Measurements from ENCODE around the gene PNLIP.

Gene PNLIP

GRCh38 chr10:116598329-116598728, 52.6 kb downstream of the PNLIP start:
- H2AFZ ChIP-seq (ENCODE audit: low read length), result no peak overlapping the region
- H4K20me1 ChIP-seq (ENCODE audit: insufficient read depth, low read length, poor library complexity, severe bottlenecking), result no peaks in the 10 kb centered on the region
- no peak overlapping the region for H3K9ac ChIP-seq (ENCODE audit: low read depth, low read length, poor library complexity, severe bottlenecking)
- TF ChIP-seq CTCF (conservative IDR thresholded peaks at IDR 0.05; ENCODE audit: low read length), result no peak
- no peak for TF ChIP-seq EZH2phosphoT487 (IDR thresholded peaks at IDR 0.05; ENCODE audit: borderline replicate concordance)
- H3K9me2 ChIP-seq (replicated peaks; ENCODE audit: low read depth, low read length), result no peaks in the 10 kb centered on the region
- no peak overlapping the region for H3K4me2 ChIP-seq (ENCODE audit: low read depth, low read length, poor library complexity, severe bottlenecking)
- H3K4me3 ChIP-seq (ENCODE audit: low read length, poor library complexity, severe bottlenecking), result no peak overlapping the region
- no peaks in the 10 kb centered on the region for H3F3A ChIP-seq (ENCODE audit: low read depth)
- no peaks in the 10 kb centered on the region for H3K36me3 ChIP-seq (ENCODE audit: insufficient read depth, low read length)
- no peaks in the 10 kb centered on the region for H3K4me1 ChIP-seq (ENCODE audit: insufficient read depth, low read length, poor library complexity, severe bottlenecking)
- no peaks in the 10 kb centered on the region for H3K79me2 ChIP-seq (ENCODE audit: insufficient read depth, low read length)
- no peaks in the 10 kb centered on the region for H3K9me3 ChIP-seq (ENCODE audit: insufficient read depth, low read depth, low read length)
- no peaks in the 10 kb centered on the region for H3K27me3 ChIP-seq (ENCODE audit: insufficient read depth, low read length, poor library complexity, severe bottlenecking)

- no peaks in the 10 kb centered on the region for H3F3A ChIP-seq (ENCODE audit: low read depth)
- H3K9me2 ChIP-seq (replicated peaks; ENCODE audit: low read depth, low read length), result no peaks in the 10 kb centered on the region
- no peak overlapping the region for H2AFZ ChIP-seq (ENCODE audit: low read length)
- H4K20me1 ChIP-seq (ENCODE audit: insufficient read depth, low read length, poor library complexity, severe bottlenecking), result no peaks in the 10 kb centered on the region
- H3K9ac ChIP-seq (ENCODE audit: low read depth, low read length, poor library complexity, severe bottlenecking), result no peak overlapping the region
- H3K4me1 ChIP-seq (ENCODE audit: insufficient read depth, low read length, poor library complexity, severe bottlenecking), result no peaks in the 10 kb centered on the region
- TF ChIP-seq EZH2phosphoT487 (IDR thresholded peaks at IDR 0.05; ENCODE audit: borderline replicate concordance) (no peak), CTCF (conservative IDR thresholded peaks at IDR 0.05; ENCODE audit: low read length) (no peak)
- H3K27me3 ChIP-seq (ENCODE audit: insufficient read depth, low read length, poor library complexity, severe bottlenecking), result no peaks in the 10 kb centered on the region
- no peaks in the 10 kb centered on the region for H3K9me3 ChIP-seq (ENCODE audit: insufficient read depth, low read depth, low read length)
- H3K4me2 ChIP-seq (ENCODE audit: low read depth, low read length, poor library complexity, severe bottlenecking), result no peak overlapping the region
- H3K79me2 ChIP-seq (ENCODE audit: insufficient read depth, low read length), result no peaks in the 10 kb centered on the region
- H3K36me3 ChIP-seq (ENCODE audit: insufficient read depth, low read length), result no peaks in the 10 kb centered on the region
- no peak overlapping the region for H3K4me3 ChIP-seq (ENCODE audit: low read length, poor library complexity, severe bottlenecking)
Observed at GRCh38 chr10:116599991-116600390, 54.3 kb downstream of the PNLIP start.

- Histone ChIP-seq H3F3A (ENCODE audit: low read depth) (no peaks in the 10 kb centered on the region), H4K20me1 (ENCODE audit: insufficient read depth, low read length, poor library complexity, severe bottlenecking) (no peaks in the 10 kb centered on the region), H3K36me3 (ENCODE audit: insufficient read depth, low read length) (no peaks in the 10 kb centered on the region), H3K9ac (ENCODE audit: low read depth, low read length, poor library complexity, severe bottlenecking) (no peak overlapping the region), H3K4me1 (ENCODE audit: insufficient read depth, low read length, poor library complexity, severe bottlenecking) (no peaks in the 10 kb centered on the region), H3K9me2 (replicated peaks; ENCODE audit: low read depth, low read length) (no peaks in the 10 kb centered on the region), H2AFZ (ENCODE audit: low read length) (no peak overlapping the region), H3K4me2 (ENCODE audit: low read depth, low read length, poor library complexity, severe bottlenecking) (no peak overlapping the region), H3K27me3 (ENCODE audit: insufficient read depth, low read length, poor library complexity, severe bottlenecking) (no peaks in the 10 kb centered on the region), H3K79me2 (ENCODE audit: insufficient read depth, low read length) (no peaks in the 10 kb centered on the region), H3K9me3 (ENCODE audit: insufficient read depth, low read depth, low read length) (no peaks in the 10 kb centered on the region), H3K4me3 (ENCODE audit: low read length, poor library complexity, severe bottlenecking) (no peak overlapping the region)
- TF ChIP-seq EZH2phosphoT487 (IDR thresholded peaks at IDR 0.05; ENCODE audit: borderline replicate concordance) (no peak), CTCF (conservative IDR thresholded peaks at IDR 0.05; ENCODE audit: low read length) (no peak)
Observed at GRCh38 chr10:116602648-116603400, 57.1 kb downstream of the PNLIP start.

All from Loucy (cell line).